PFSK-1 (cell line): ENCODE measurements around the gene OR11L1.

ENCODE experiments used
- FOXP2 ChIP-seq: optimal IDR thresholded peaks from 2 replicates; pipeline ENCODE3; 2011; ENCODE audit warnings: borderline replicate concordance, control low read depth, inconsistent platforms; ENCODE audit not compliant: insufficient read depth; ENCODE audit errors: extremely low read length, extremely low read depth
- POLR2AphosphoS5 ChIP-seq: IDR thresholded peaks from 2 replicates; pipeline ENCODE4 v1.6.1; 2012; ENCODE audit warnings: low read depth, mild to moderate bottlenecking, control low read depth, low read length, moderate library complexity
- SIN3A ChIP-seq: IDR thresholded peaks from 2 replicates; pipeline ENCODE4 v1.6.1; 2012; ENCODE audit warnings: mild to moderate bottlenecking, low read length, moderate library complexity, borderline replicate concordance; ENCODE audit not compliant: insufficient read depth
- TAF1 ChIP-seq: IDR thresholded peaks from 2 replicates; pipeline ENCODE4 v1.6.1; 2012; ENCODE audit warnings: low read length, control low read depth, borderline replicate concordance; ENCODE audit not compliant: insufficient read depth
- TF ChIP-seq, protein P1 (sequence below), 2 experiments: IDR thresholded peaks; 2 replicates each; pipeline versions ENCODE4 v1.6.1 to v1.8.0; 2011 to 2012; ENCODE audit warnings: low read depth in 2 of 2, low read length in 2 of 2, control low read depth in 1 of 2, inconsistent platforms in 1 of 2, mild to moderate bottlenecking in 1 of 2, moderate library complexity in 1 of 2; ENCODE audit not compliant: insufficient read depth in 1 of 2

OR11L1 gene

DNA sequence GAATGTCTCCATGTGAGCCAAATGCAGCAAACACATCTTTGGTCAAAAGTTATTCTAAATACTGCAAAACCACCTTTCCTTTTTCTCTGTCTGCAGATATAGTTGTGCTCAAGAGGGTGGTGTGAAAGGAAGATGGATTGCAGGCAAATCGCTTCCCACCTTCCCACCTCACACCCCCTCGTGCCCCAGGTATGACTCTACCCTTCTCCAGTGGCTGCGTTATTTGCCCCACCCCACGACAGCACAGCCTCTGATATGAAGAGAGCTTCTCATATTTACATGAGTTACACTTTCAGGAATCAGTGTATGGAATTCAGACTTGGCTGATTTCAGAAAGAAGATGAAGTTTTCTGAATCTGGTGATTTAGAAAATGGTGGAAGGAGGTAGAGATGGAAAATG, 21.1 kb upstream of the OR11L1 start:
- TF ChIP-seq FOXP2: no peak
- TF ChIP-seq TAF1: no peak
- TF ChIP-seq SIN3A: no peak
- TF ChIP-seq, protein P1, sequence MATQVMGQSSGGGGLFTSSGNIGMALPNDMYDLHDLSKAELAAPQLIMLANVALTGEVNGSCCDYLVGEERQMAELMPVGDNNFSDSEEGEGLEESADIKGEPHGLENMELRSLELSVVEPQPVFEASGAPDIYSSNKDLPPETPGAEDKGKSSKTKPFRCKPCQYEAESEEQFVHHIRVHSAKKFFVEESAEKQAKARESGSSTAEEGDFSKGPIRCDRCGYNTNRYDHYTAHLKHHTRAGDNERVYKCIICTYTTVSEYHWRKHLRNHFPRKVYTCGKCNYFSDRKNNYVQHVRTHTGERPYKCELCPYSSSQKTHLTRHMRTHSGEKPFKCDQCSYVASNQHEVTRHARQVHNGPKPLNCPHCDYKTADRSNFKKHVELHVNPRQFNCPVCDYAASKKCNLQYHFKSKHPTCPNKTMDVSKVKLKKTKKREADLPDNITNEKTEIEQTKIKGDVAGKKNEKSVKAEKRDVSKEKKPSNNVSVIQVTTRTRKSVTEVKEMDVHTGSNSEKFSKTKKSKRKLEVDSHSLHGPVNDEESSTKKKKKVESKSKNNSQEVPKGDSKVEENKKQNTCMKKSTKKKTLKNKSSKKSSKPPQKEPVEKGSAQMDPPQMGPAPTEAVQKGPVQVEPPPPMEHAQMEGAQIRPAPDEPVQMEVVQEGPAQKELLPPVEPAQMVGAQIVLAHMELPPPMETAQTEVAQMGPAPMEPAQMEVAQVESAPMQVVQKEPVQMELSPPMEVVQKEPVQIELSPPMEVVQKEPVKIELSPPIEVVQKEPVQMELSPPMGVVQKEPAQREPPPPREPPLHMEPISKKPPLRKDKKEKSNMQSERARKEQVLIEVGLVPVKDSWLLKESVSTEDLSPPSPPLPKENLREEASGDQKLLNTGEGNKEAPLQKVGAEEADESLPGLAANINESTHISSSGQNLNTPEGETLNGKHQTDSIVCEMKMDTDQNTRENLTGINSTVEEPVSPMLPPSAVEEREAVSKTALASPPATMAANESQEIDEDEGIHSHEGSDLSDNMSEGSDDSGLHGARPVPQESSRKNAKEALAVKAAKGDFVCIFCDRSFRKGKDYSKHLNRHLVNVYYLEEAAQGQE (IDR thresholded peaks at IDR 0.05; ENCODE audit: insufficient read depth in 1 of 2, low read depth in 2 of 2, low read length in 2 of 2): no peak
- TF ChIP-seq POLR2AphosphoS5: no peak

DNA sequence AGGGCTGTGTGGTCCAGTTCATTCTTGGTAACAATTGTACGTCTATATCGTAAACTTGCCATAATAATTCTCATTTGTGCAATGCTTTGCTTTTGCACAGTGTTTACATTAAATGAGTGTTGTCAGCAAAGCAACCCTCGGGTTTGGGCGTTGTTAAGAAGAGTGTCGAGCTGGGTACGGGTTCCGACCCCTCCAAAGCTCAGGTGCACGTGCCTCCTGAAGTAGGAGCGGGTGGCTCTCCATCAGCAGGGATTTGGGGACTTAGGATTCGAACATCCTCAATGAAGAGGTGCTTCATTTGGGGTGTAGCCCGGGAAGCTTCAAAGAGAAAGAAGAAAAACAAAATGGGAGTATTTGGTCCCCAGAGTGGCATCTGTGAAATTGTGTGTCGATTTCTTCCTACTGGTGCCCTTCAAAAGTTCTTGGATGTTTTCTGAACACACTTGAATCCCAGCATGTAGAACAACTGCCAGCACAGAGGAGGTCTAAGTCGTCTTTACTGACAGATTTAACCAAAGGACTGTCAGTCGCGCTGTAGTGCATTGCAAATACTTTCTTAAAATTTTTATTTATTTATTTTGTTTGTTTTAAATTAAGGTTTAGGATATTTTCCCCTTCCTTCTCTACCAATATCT, 16.4 kb upstream of the OR11L1 start:
- TF ChIP-seq FOXP2: no peak
- no peak for TF ChIP-seq TAF1
- TF ChIP-seq SIN3A: no peak
- no peak for TF ChIP-seq POLR2AphosphoS5
- TF ChIP-seq, protein P1 (IDR thresholded peaks at IDR 0.05; ENCODE audit: insufficient read depth in 1 of 2, low read depth in 2 of 2, low read length in 2 of 2): no peak

DNA sequence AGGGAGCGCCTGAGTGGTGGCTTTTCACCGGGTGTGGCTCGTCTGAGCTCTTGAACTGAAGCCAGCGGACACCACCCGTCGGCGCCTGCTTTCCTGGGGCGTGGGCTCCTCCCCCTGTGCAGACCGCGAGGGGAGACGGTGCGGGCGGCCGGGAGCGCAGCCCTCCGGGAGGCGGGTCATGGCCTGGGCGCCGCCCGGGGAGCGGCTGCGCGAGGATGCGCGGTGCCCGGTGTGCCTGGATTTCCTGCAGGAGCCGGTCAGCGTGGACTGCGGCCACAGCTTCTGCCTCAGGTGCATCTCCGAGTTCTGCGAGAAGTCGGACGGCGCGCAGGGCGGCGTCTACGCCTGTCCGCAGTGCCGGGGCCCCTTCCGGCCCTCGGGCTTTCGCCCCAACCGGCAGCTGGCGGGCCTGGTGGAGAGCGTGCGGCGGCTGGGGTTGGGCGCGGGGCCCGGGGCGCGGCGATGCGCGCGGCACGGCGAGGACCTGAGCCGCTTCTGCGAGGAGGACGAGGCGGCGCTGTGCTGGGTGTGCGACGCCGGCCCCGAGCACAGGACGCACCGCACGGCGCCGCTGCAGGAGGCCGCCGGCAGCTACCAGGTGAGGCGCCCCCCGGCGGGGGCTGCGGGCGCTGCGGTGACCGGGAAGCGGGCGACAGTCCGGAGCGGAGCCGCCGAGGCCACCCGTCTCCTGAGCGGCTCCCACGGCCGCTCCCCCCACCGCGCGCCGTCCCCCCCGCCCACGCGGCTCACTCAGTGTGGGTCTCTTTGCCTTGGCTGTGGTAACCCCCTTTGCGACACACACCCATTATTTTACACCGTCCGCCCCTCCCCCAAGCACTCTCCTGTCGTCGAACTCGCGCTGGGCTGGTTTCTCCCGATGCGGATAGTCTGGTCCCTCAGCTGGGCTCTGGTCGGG, 15.6 kb upstream of the OR11L1 start, which contains the start of gene TRIM58:
TSS of gene TRIM58 (plus strand) at position 119 of the 916 bp plus-strand sequence. CDS start at position 179, 60 bp downstream.
- TF ChIP-seq TAF1 (no peak), SIN3A (no peak)

DNA sequence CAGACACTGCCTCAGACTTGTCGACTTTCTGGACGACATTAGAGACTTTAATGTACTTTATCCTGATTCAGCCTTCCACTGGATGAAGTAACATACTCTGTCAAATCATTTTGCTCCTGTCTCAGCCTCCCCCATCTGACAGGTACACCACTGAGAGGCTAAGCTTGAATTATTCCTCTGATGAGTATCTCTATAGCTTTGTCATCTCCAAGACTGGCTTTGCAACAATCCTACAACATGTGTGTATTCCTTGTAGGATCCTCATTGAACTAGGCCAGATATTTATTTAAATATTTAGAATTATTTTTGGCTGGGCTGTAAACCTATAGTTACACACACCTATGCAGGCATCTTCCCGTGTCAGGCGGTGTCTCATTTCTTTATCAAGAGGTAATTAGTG, 14.2 kb upstream of the OR11L1 start:
- no peak for TF ChIP-seq TAF1
- TF ChIP-seq POLR2AphosphoS5: no peak
- TF ChIP-seq SIN3A: no peak
- TF ChIP-seq FOXP2: no peak
- TF ChIP-seq, protein P1 (IDR thresholded peaks at IDR 0.05; ENCODE audit: insufficient read depth in 1 of 2, low read depth in 2 of 2, low read length in 2 of 2): no peak

DNA sequence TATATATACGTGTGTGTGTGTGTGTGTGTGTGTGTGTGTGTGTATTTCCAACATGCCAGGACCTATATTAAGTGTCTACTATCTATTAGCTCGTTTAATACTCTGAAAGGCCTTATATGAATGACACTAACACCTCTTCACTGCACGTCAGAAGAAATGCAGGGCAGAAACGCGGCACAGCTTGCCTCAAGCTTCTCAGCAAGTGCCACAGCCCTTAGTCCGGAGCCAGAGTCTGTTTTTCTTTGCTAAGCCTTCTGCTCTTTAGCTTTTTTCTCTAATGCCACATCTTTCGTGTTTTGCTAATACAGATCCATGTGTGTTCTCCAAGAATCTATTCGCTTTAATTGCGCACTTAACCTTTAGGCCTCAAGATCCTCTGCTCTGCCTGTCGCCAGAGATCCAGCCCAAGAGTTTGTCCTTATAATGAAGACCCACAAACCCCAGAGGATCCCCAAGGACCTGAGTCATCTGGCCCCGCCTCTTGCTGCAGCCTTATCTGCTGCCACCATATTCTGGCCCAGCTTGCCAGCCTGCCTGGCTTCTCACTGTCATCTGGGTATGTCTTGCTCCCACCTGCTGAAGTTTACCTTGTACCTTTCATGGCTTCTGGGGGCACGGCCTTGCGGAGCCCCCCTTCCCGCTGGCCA, 13.3 kb upstream of the OR11L1 start:
- TF ChIP-seq FOXP2 (no peak), POLR2AphosphoS5 (no peak), TAF1 (no peak), SIN3A (no peak)
- TF ChIP-seq, protein P1 (IDR thresholded peaks at IDR 0.05; ENCODE audit: insufficient read depth in 1 of 2, low read depth in 2 of 2, low read length in 2 of 2): no peak
